Calu3 (cell line): ENCODE data around the gene UHRF2. TPM values are rescaled to one million over a fixed set of nuclear protein-coding genes. Genes with fewer than 3 reads are reported as not detected.

Experiments
- BruUV-seq: library from RNA; stranded (reverse); fragments of 400-500 nt; replicated peaks from 2 replicates; lab custom pipeline; 2021; lab: Mats Ljungman, UMichigan
- CTCF ChIA-PET: fragments of 300-600 bp; sonication (Branson Sonifier 250); formaldehyde crosslinking; loops from one replicate; lab custom pipeline; 2022; ENCODE audit warnings: antibody characterized with exemption; lab: Charles Lee
- DNase-seq: peaks from one replicate; pipeline ENCODE4 v3.0.0; 2022
- H3K27ac Mint-ChIP-seq: one replicate; pipeline ENCODE4 v1.8.0; 2022; ENCODE audit warnings: mixed read lengths; ENCODE audit not compliant: unreplicated experiment
- H3K27me3 Mint-ChIP-seq: one replicate; pipeline ENCODE4 v1.8.0; 2022; ENCODE audit warnings: mixed read lengths; ENCODE audit not compliant: unreplicated experiment
- H3K36me3 Mint-ChIP-seq: one replicate; pipeline ENCODE4 v1.8.0; 2022; ENCODE audit warnings: mild to moderate bottlenecking, moderate library complexity, mixed read lengths; ENCODE audit not compliant: insufficient read depth, unreplicated experiment
- H3K4me1 Mint-ChIP-seq: one replicate; pipeline ENCODE4 v1.8.0; 2022; ENCODE audit warnings: mild to moderate bottlenecking, low read depth, mixed read lengths; ENCODE audit not compliant: unreplicated experiment
- H3K4me3 Mint-ChIP-seq: one replicate; pipeline ENCODE4 v1.8.0; 2022; ENCODE audit warnings: mild to moderate bottlenecking, low read depth, moderate library complexity, mixed read lengths; ENCODE audit not compliant: unreplicated experiment
- H3K9me3 Mint-ChIP-seq: one replicate; pipeline ENCODE4 v1.8.0; 2022; ENCODE audit warnings: low read depth, mixed read lengths; ENCODE audit not compliant: unreplicated experiment
- intact Hi-C: fragments of 100-400 bp; cut with micrococcal nuclease; formaldehyde crosslinking; loops from one replicate; pipeline ENCODE4 v1.10.0; 2022; ENCODE audit not compliant: unreplicated experiment
- total RNA-seq: library from RNA; stranded (reverse); gene quantifications from 2 replicates; pipeline ENCODE4 v1.2.3, GENCODE V29; 2022
- TF ChIP-seq, protein P1 (sequence below): fragments of 200-600 bp; IDR thresholded peaks from one replicate; pipeline ENCODE4 v1.8.0; 2022; ENCODE audit warnings: antibody characterized with exemption; ENCODE audit not compliant: unreplicated experiment

Gene UHRF2
- total RNA-seq, 1 experiment from 2014 or later: 38.4 TPM

DNA sequence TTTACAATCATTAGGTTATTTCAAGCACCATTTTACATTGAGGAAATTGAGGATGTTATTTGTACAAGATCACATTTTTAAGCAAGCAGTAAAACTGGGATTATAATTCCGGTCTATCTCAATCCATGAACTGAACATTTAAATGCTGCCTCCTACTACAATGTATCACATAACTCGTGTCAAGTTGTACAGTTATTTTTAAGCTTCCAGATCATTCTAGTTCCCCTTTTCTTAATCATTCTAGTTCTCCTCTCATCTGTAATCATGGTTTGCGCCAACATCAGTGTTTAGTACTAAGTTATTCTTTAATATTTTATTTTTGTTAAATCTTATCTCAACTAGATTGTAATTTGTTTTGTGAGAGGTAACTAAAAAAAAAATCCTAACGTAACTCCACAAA lies 2.4 kb upstream of the UHRF2 start:
- H3K9me3 Mint-ChIP-seq: no peaks in the 10 kb centered on the region
- no peaks in the 10 kb centered on the region for H3K4me1 Mint-ChIP-seq
- H3K36me3 Mint-ChIP-seq: peaks cover 15% of the 10 kb centered on the region
- CTCF ChIA-PET: no interaction called here
- intact Hi-C loops: no loop called here
- H3K27me3 Mint-ChIP-seq: peaks cover 19% of the 10 kb centered on the region
- H3K4me3 Mint-ChIP-seq: no peak overlapping the region
- TF ChIP-seq, protein P1, sequence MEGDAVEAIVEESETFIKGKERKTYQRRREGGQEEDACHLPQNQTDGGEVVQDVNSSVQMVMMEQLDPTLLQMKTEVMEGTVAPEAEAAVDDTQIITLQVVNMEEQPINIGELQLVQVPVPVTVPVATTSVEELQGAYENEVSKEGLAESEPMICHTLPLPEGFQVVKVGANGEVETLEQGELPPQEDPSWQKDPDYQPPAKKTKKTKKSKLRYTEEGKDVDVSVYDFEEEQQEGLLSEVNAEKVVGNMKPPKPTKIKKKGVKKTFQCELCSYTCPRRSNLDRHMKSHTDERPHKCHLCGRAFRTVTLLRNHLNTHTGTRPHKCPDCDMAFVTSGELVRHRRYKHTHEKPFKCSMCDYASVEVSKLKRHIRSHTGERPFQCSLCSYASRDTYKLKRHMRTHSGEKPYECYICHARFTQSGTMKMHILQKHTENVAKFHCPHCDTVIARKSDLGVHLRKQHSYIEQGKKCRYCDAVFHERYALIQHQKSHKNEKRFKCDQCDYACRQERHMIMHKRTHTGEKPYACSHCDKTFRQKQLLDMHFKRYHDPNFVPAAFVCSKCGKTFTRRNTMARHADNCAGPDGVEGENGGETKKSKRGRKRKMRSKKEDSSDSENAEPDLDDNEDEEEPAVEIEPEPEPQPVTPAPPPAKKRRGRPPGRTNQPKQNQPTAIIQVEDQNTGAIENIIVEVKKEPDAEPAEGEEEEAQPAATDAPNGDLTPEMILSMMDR: no peak
- H3K27ac Mint-ChIP-seq: no peak overlapping the region
- no TSS peak for BruUV-seq
- no peak for DNase-seq

DNA sequence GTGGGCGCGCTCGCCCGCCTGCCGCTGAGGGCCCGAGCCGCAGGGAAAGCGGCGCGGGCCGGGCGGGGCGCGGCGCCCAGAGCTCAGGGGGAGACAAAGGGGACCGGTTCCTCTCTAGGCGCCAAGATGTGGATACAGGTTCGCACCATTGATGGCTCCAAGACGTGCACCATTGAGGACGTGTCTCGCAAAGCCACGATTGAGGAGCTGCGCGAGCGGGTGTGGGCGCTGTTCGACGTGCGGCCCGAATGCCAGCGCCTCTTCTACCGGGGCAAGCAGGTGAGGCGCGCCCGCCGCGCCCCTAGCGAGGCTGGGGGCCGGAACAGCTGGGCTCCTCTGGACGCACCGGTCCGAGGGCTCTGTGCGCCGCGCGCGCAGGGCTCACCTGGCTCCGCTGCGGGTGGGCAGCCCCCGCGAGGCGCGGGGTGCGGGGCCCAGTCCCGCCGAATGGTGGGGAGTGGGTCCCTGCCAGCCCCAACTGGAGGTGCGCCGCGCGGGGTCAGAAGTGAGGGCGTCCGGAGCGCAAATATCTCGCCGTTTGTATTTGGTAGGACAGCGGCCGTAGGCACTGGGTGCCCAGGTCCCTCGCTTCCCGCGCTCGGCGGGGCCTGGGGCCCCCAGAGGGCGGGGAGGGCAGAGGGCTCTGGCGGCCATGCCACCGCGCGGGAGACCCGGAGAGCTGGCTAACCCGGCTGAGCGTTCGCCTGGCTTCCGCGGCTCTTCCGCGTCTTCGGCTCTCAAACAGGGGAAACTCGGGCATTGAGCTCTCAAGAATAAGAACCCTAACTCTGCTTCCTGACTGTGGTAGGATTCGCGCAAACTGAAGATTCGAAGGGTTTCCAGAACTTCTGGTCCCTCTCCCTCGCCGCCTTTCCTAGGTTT lies 607 bp downstream of the UHRF2 start:
- Mint-ChIP-seq H3K4me3 (peak overlapping the region; percentile 69), H3K9me3 (no peaks in the 10 kb centered on the region), H3K27ac (peak overlapping the region; percentile 30), H3K36me3 (peaks cover 15% of the 10 kb centered on the region), H3K4me1 (peaks cover 9% of the 10 kb centered on the region), H3K27me3 (peaks cover 8% of the 10 kb centered on the region)
- TF ChIP-seq, protein P1: no peak
- CTCF ChIA-PET: interaction anchor here (0.6 kb wide), 1 partner anchor 11 kb away, joined by 3 read pairs; no protein-coding TSS in a partner anchor
- no TSS peak for BruUV-seq
- peak; percentile 15 for DNase-seq
- intact Hi-C loops: no loop called here

DNA sequence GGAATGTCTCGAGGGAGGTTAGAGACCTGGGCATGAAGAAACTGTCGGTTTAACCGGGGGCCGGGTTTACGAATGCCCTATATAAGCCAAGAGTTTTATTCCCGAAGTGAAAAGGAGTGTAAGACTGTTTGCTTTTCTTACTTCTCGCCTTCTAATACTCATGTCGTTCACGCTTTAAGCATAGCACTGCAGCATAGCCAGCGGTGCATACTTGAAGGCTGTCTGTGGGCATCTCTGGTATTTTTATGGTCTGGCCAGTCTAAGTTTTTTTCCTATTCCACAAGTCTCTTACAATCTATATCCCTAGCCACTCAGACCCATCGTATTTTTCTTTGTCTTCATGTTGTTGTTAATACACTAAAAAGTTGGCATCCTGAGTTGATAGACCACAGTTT lies 1.2 kb downstream of the UHRF2 start:
- Mint-ChIP-seq H3K27ac (peak overlapping the region; percentile 30), H3K4me1 (peaks cover 9% of the 10 kb centered on the region), H3K27me3 (peaks cover 7% of the 10 kb centered on the region), H3K9me3 (no peaks in the 10 kb centered on the region), H3K4me3 (peak overlapping the region; percentile 69), H3K36me3 (peaks cover 15% of the 10 kb centered on the region)
- TF ChIP-seq, protein P1: no peak
- BruUV-seq: no TSS peak
- no peak for DNase-seq
- CTCF ChIA-PET: no interaction called here
- intact Hi-C loops: no loop called here

DNA sequence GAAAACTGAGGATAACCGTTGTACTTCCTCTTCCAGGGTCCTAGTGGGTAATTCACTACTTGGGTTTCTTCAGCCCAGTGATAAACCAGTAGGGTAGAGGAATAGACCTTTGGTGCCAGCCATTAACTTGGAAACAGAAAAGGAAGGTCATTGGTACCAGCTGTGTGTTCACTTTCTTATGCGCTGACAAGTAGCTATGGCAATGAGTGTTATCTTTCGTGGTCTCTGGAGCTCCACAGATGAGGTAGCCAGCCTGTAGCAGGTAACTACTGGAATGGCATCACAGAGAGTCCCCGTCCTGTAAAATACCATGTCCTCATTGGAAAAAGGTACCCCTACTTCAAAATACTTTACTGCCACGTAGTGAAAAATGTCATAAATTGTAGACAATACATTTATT lies 2.3 kb downstream of the UHRF2 start:
- TF ChIP-seq, protein P1: no peak
- H3K27me3 Mint-ChIP-seq: no peaks in the 10 kb centered on the region
- intact Hi-C loops: no loop called here
- H3K4me3 Mint-ChIP-seq: peak overlapping the region; percentile 69
- no peak for DNase-seq
- no peaks in the 10 kb centered on the region for H3K9me3 Mint-ChIP-seq
- H3K36me3 Mint-ChIP-seq: peaks cover 15% of the 10 kb centered on the region
- CTCF ChIA-PET: no interaction called here
- no TSS peak for BruUV-seq
- H3K27ac Mint-ChIP-seq: no peak overlapping the region
- peaks cover 9% of the 10 kb centered on the region for H3K4me1 Mint-ChIP-seq
